OCI-LY3 (cell line): ENCODE measurements around the gene GRAMD1A.

Experiments
- CTCF ChIP-seq: fragments of 200-600, 300-600 bp; sonication (generic); IDR thresholded peaks from 2 replicates; pipeline ENCODE4 v1.5.1; 2014; ENCODE audit warnings: antibody characterized with exemption, low read length, low read depth
- EZH2phosphoT487 ChIP-seq: fragments of 200-600 bp; shearing (Covaris generic); IDR thresholded peaks from 2 replicates; pipeline ENCODE4 v1.6.1; 2018; ENCODE audit warnings: antibody characterized with exemption, mixed run types, low read depth

GRCh38 chr19:35005256-35005977 lies 5.3 kb downstream of the GRAMD1A start:
- TF ChIP-seq CTCF = no peak
- TF ChIP-seq EZH2phosphoT487 = no peak
